Endothelial cell of umbilical vein (primary cell): ENCODE results near the gene UBA6. TPM values are rescaled to one million over a fixed set of nuclear protein-coding genes. Genes with fewer than 3 reads are reported as not detected.

Source experiments
- BruUV-seq: library from RNA; stranded (reverse); fragments of 400-500 nt; replicated peaks from 2 replicates; lab custom pipeline; 2021; lab: Mats Ljungman, UMichigan
- CTCF ChIA-PET: fragments of 300-600, 350-600 bp; sonication (Branson Sonifier 250); formaldehyde crosslinking; loops from one replicate; lab custom pipeline; 2021; ENCODE audit warnings: antibody characterized with exemption, inconsistent platforms; lab: Charles Lee
- POLR2A ChIA-PET: fragments of 300-600, 350-600 bp; sonication (Branson Sonifier 250); formaldehyde crosslinking; loops from one replicate; lab custom pipeline; 2021; ENCODE audit warnings: antibody characterized with exemption, inconsistent platforms; lab: Charles Lee
- DNase-seq: peaks from one replicate; pipeline ENCODE4 v3.0.0-alpha.2; 2011; ENCODE audit warnings: low read depth, low spot score
- FAIRE-seq: peaks from 2 replicates; lab custom pipeline; 2011; peaks lifted over from hg19 to GRCh38; lab: Jason Lieb, UNC
- H2AFZ ChIP-seq: 2 replicates; pipeline ENCODE4 v1.6.0; 2012; ENCODE audit warnings: low read depth, low read length, control low read depth, inconsistent platforms
- H3K27ac ChIP-seq: 2 replicates; pipeline ENCODE4 v1.5.1; 2011; ENCODE audit warnings: low read depth, mild to moderate bottlenecking, control low read depth, low read length, moderate library complexity; ENCODE audit not compliant: insufficient read depth
- H3K27me3 ChIP-seq, 2 experiments: 2 replicates each; pipeline versions ENCODE4 v1.6.0 to v1.6.1; 2011; ENCODE audit warnings: low read length in 2 of 2, mixed read lengths in 1 of 2; ENCODE audit not compliant: control insufficient read depth in 2 of 2, insufficient read depth in 2 of 2
- H3K36me3 ChIP-seq, 2 experiments: 2 replicates in 1 of 2; 3 replicates in 1 of 2; pipeline ENCODE4 v1.5.1; 2011; ENCODE audit warnings: low read length in 2 of 2, mild to moderate bottlenecking in 1 of 2, moderate library complexity in 1 of 2; ENCODE audit not compliant: control insufficient read depth in 2 of 2, insufficient read depth in 2 of 2; ENCODE audit errors: extremely low read depth in 1 of 2
- H3K4me1 ChIP-seq: 3 replicates; pipeline ENCODE4 v1.5.1; 2011; ENCODE audit warnings: mild to moderate bottlenecking, low read length; ENCODE audit not compliant: control insufficient read depth, insufficient read depth; ENCODE audit errors: extremely low read depth
- H3K4me2 ChIP-seq: 2 replicates; pipeline ENCODE4 v1.6.1; 2011; ENCODE audit warnings: low read length, control low read depth, mixed read lengths; ENCODE audit not compliant: insufficient read depth
- H3K4me3 ChIP-seq, 3 experiments: fragments of 200-600 bp in 1 of 3; sonication (generic), shearing (Covaris generic) in 1 of 3; replicated peaks in 1 of 3; 2 replicates each; pipeline ENCODE4 v1.5.1; 2011 to 2016; ENCODE audit warnings: control low read depth in 3 of 3, low read length in 3 of 3, mild to moderate bottlenecking in 2 of 3, inconsistent platforms in 1 of 3, low read depth in 1 of 3, moderate library complexity in 1 of 3; ENCODE audit not compliant: insufficient read depth in 1 of 3
- H3K79me2 ChIP-seq: 2 replicates; pipeline ENCODE4 v1.6.0; 2012; ENCODE audit warnings: low read length, inconsistent platforms; ENCODE audit not compliant: control insufficient read depth, insufficient read depth
- H3K9ac ChIP-seq: replicated peaks from 2 replicates; pipeline ENCODE3; 2011; ENCODE audit warnings: low read length, control low read depth; ENCODE audit not compliant: insufficient read depth; ENCODE audit errors: extremely low read depth
- H3K9me1 ChIP-seq: replicated peaks from 3 replicates; pipeline ENCODE4 v1.6.0; 2011; ENCODE audit warnings: mild to moderate bottlenecking, low read length; ENCODE audit not compliant: control insufficient read depth, insufficient read depth; ENCODE audit errors: extremely low read depth
- H3K9me3 ChIP-seq: replicated peaks from 2 replicates; pipeline ENCODE4 v1.5.1; 2012; ENCODE audit warnings: low read length, inconsistent platforms; ENCODE audit not compliant: control insufficient read depth, insufficient read depth
- H4K20me1 ChIP-seq: replicated peaks from 2 replicates; pipeline ENCODE3; 2011; ENCODE audit warnings: mild to moderate bottlenecking, low read length; ENCODE audit not compliant: control insufficient read depth, insufficient read depth; ENCODE audit errors: extremely low read depth
- EZH2 ChIP-seq: IDR thresholded peaks from 2 replicates; pipeline ENCODE4 v1.6.1; 2012; ENCODE audit warnings: borderline replicate concordance, low read depth, mild to moderate bottlenecking, moderate library complexity, low read length, inconsistent platforms; ENCODE audit not compliant: severe bottlenecking
- FOS ChIP-seq: IDR thresholded peaks from 2 replicates; pipeline ENCODE4 v1.6.1; 2011; ENCODE audit warnings: mild to moderate bottlenecking, low read length, moderate library complexity, borderline replicate concordance; ENCODE audit not compliant: insufficient read depth
- GATA2 ChIP-seq: IDR thresholded peaks from 2 replicates; pipeline ENCODE4 v1.7.0; 2011; ENCODE audit warnings: low read depth, mild to moderate bottlenecking, moderate library complexity, mixed read lengths, low read length; ENCODE audit not compliant: insufficient read length, insufficient read depth
- JUN ChIP-seq: IDR thresholded peaks from 2 replicates; pipeline ENCODE4 v1.6.1; 2011; ENCODE audit warnings: borderline replicate concordance, low read depth; ENCODE audit not compliant: insufficient read length, insufficient read depth
- MYC ChIP-seq: IDR thresholded peaks from one replicate; pipeline ENCODE4 v1.6.1; 2011; ENCODE audit warnings: mild to moderate bottlenecking, low read depth, low read length
- POLR2A ChIP-seq: IDR thresholded peaks from 2 replicates; pipeline ENCODE4 v1.6.1; 2012; ENCODE audit warnings: low read depth, mild to moderate bottlenecking, control low read depth, low read length
- POLR2AphosphoS5 ChIP-seq: IDR thresholded peaks from 2 replicates; pipeline ENCODE4 v1.6.1; 2012; ENCODE audit warnings: low read depth, mild to moderate bottlenecking, control low read depth, low read length, moderate library complexity; ENCODE audit not compliant: insufficient read depth
- dilution Hi-C: fragments of 300-500 bp; cut with MboI; formaldehyde crosslinking; loops from one replicate; pipeline ENCODE4 v1.15.0; 2019; ENCODE audit warnings: low sequenced_read_pairs; ENCODE audit not compliant: extremely low pct_ligation_motif_present
- intact Hi-C: fragments of 100-400 bp; cut with micrococcal nuclease; formaldehyde crosslinking; loops from one replicate; pipeline ENCODE4 v1.10.0; 2022
- polyA plus RNA-seq, 4 experiments: library from polyadenylated mRNA; depleted of rRNA in 3 of 4; stranded (reverse) in 3 of 4; unstranded in 1 of 4; fragments of >200 nt; gene quantifications; 2 replicates each; pipeline versions ENCODE4 v1.2.1 to v1.2.3, GENCODE V29; 2011 to 2012; ENCODE audit warnings: missing spikeins in 1 of 4
- total RNA-seq: library from RNA; stranded (reverse); gene quantifications from 2 replicates; pipeline ENCODE4 v1.2.3, GENCODE V29; 2021
- TF ChIP-seq, protein P1 (sequence below): IDR thresholded peaks from 2 replicates; pipeline ENCODE4 v1.6.1; 2011; ENCODE audit not compliant: insufficient read depth, insufficient read length
- TF ChIP-seq, protein P2 (sequence below), 2 donors: IDR thresholded peaks; 1 replicate in 1 of 2; 2 replicates in 1 of 2; pipeline ENCODE4 v1.5.1; 2011; ENCODE audit warnings: low read length in 2 of 2, mild to moderate bottlenecking in 2 of 2, moderate library complexity in 2 of 2, control low read depth in 1 of 2, inconsistent platforms in 1 of 2, low read depth in 1 of 2; ENCODE audit not compliant: insufficient read depth in 1 of 2; ENCODE audit errors: extremely low read depth in 1 of 2

Gene UBA6
- total and polyA plus RNA-seq, 2 donors (not counting 3 experiments of a cell fraction or from before 2014, with no cell fraction given), result 30.9 to 96.4 TPM

DNA sequence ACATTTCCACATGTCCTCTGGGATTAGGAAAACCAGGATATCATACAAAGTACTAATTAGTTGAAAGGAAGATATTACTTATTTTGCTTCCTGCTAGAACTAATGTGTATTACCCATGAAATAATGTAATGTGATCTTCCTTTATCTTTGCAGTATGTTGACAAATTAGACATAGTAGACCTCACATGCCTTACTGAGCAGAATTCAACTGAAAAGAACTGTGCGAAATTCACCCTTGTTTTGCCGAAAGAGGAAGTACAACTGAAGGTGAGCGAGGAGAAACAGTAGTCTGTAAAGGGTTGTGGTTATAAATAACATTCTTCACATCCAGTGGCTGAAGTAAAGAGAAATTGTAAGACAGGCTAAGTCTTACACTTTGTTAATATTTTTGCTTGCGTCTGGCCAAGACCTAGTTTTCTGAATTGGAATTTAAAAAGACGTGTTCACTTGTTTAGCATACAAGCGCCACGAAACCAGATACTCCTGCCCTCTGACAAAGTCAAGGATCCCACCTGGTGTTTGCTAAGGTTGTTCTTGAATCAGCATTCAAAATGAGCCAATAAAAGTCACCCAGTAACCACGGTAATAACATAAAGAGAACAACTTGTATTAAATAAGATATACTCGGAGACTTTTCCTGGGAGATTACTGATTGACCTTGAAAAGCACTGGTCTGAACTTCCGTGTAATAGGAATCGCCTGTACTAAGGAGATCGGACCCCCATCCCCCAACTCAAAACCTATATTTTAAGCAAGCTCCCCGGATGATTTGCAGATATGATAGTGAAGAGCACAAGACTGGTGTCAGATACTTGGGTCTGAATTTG is 125.5 kb downstream of the UBA6 start:
- Histone ChIP-seq H3K36me3 (no peaks in the 10 kb centered on the region), H3K4me3 (no peak overlapping the region), H2AFZ (no peak overlapping the region), H3K27ac (no peak overlapping the region), H3K4me2 (no peak overlapping the region), H3K9me3 (no peaks in the 10 kb centered on the region), H3K9me1 (no peaks in the 10 kb centered on the region), H4K20me1 (no peaks in the 10 kb centered on the region), H3K27me3 (no peaks in the 10 kb centered on the region), H3K9ac (no peak overlapping the region), H3K79me2 (no peaks in the 10 kb centered on the region), H3K4me1 (no peaks in the 10 kb centered on the region)
- no peak for TF ChIP-seq GATA2
- TF ChIP-seq, protein P1, sequence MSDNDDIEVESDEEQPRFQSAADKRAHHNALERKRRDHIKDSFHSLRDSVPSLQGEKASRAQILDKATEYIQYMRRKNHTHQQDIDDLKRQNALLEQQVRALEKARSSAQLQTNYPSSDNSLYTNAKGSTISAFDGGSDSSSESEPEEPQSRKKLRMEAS, result no peak
- no peak for TF ChIP-seq POLR2A
- no peak for TF ChIP-seq FOS
- TF ChIP-seq POLR2AphosphoS5, result no peak
- TF ChIP-seq, protein P2, sequence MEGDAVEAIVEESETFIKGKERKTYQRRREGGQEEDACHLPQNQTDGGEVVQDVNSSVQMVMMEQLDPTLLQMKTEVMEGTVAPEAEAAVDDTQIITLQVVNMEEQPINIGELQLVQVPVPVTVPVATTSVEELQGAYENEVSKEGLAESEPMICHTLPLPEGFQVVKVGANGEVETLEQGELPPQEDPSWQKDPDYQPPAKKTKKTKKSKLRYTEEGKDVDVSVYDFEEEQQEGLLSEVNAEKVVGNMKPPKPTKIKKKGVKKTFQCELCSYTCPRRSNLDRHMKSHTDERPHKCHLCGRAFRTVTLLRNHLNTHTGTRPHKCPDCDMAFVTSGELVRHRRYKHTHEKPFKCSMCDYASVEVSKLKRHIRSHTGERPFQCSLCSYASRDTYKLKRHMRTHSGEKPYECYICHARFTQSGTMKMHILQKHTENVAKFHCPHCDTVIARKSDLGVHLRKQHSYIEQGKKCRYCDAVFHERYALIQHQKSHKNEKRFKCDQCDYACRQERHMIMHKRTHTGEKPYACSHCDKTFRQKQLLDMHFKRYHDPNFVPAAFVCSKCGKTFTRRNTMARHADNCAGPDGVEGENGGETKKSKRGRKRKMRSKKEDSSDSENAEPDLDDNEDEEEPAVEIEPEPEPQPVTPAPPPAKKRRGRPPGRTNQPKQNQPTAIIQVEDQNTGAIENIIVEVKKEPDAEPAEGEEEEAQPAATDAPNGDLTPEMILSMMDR (IDR thresholded peaks at IDR 0.05; ENCODE audit: extremely low read depth in 1 of 2, insufficient read depth in 1 of 2, low read depth in 1 of 2, low read length in 2 of 2), result no peak
- no peak for TF ChIP-seq MYC
- TF ChIP-seq EZH2, result no peak
- TF ChIP-seq JUN, result no peak
- FAIRE-seq (no peak), DNase-seq (no peak)
- intact Hi-C loops (no loop called here), dilution Hi-C loops (no loop called here)
- BruUV-seq, result no TSS peak
- ChIA-PET POLR2A (no interaction called here), CTCF (no interaction called here)
